VCaP (cell line): ENCODE measurements around the gene CD164.

ENCODE experiments used
- H3K27ac ChIP-seq: fragments of 450-650 bp; 2 replicates; pipeline ENCODE4 v1.5.1; 2017
- CTCF ChIP-seq: fragments of 450-650 bp; conservative IDR thresholded peaks from 2 replicates; pipeline ENCODE4 v1.5.1; 2017; ENCODE audit warnings: mild to moderate bottlenecking, moderate library complexity

CD164 gene

GRCh38 chr6:109322825-109323224 is 59.4 kb downstream of the CD164 start:
- no peak for TF ChIP-seq CTCF
- H3K27ac ChIP-seq = no peak overlapping the region

- no peak for TF ChIP-seq CTCF
- H3K27ac ChIP-seq = no peak overlapping the region
Observed at GRCh38 chr6:109321752-109322151, 60.5 kb downstream of the CD164 start.

GRCh38 chr6:109320072-109320471 is 62.2 kb downstream of the CD164 start:
- no peak for TF ChIP-seq CTCF
- no peak overlapping the region for H3K27ac ChIP-seq

- H3K27ac ChIP-seq = no peak overlapping the region
- TF ChIP-seq CTCF = no peak
Observed at GRCh38 chr6:109318328-109318876, 63.9 kb downstream of the CD164 start.

GRCh38 chr6:109316909-109317308 is 65.4 kb downstream of the CD164 start:
- no peak for TF ChIP-seq CTCF
- no peak overlapping the region for H3K27ac ChIP-seq
